Testis (tissue), 3 donors: ENCODE data around the gene P2RY12. TPM values are rescaled to one million over a fixed set of nuclear protein-coding genes. Genes with fewer than 3 reads are reported as not detected.

Experiments used
- DNase-seq: peaks from one replicate; pipeline ENCODE4 v3.0.0-alpha.2; 2019
- H3K27ac ChIP-seq, 2 donors: fragments of 200-600 bp; sonication (generic); one replicate each; pipeline ENCODE4 v1.5.1; 2019
- H3K27me3 ChIP-seq: fragments of 200-600 bp; sonication (generic); one replicate; pipeline ENCODE4 v1.5.1; 2019
- H3K36me3 ChIP-seq: fragments of 200-600 bp; sonication (generic); one replicate; pipeline ENCODE4 v1.5.1; 2017; ENCODE audit warnings: low read depth; ENCODE audit errors: missing control alignments
- H3K4me1 ChIP-seq: fragments of 200-600 bp; sonication (generic); one replicate; pipeline ENCODE4 v1.5.1; 2019
- H3K4me3 ChIP-seq, 2 donors: fragments of 200-600 bp; sonication (generic); one replicate each; pipeline ENCODE4 v1.5.1; 2017 to 2019
- H3K9me3 ChIP-seq: fragments of 200-600 bp; sonication (generic); one replicate; pipeline ENCODE4 v1.5.1; 2017
- CTCF ChIP-seq, 3 experiments: fragments of 450-650 bp in 2 of 3; fragments of 200-600 bp in 1 of 3; sonication (generic) in 1 of 3; IDR thresholded peaks; one replicate each; pipeline ENCODE4 v1.5.1; 2016 to 2019; ENCODE audit warnings: antibody characterized with exemption in 3 of 3, mild to moderate bottlenecking in 2 of 3, moderate library complexity in 1 of 3
- POLR2A ChIP-seq: fragments of 450-650 bp; IDR thresholded peaks from one replicate; pipeline ENCODE4 v1.6.1; 2017; ENCODE audit warnings: antibody characterized with exemption, mild to moderate bottlenecking, moderate library complexity
- WGBS, 2 donors: methylation state at CpG; one replicate each; pipeline ENCODE4 v1.1.5; 2018; 5-methylcytosine and 5-hydroxymethylcytosine counted together
- intact Hi-C: fragments of 100-400 bp; cut with DNase I; formaldehyde crosslinking; loops from one replicate; pipeline ENCODE4 v1.15.1; 2023; ENCODE audit warnings: low total_unique reads
- polyA plus RNA-seq: library from polyadenylated mRNA; stranded (reverse); fragments of 350-450 nt; fragmentation: Illumina TruSeq; extraction: RNeasy Lipid Tissue Mini Kit (QIAGEN cat#74804); gene quantifications from one replicate; pipeline ENCODE4 v1.2.3, GENCODE V29; 2014; ENCODE audit warnings: low read depth, low replicate concordance; ENCODE audit not compliant: insufficient read depth
- total RNA-seq, 2 donors: library from RNA; depleted of rRNA; stranded (reverse); fragments of >200 nt; gene quantifications; one replicate each; pipeline ENCODE4 v1.2.3, GENCODE V29; 2016

P2RY12 gene
- total and polyA plus RNA-seq, 3 donors from 2014 or later: 0.47 TPM; not detected in 2

- intact Hi-C loops: no loop called here
- Histone ChIP-seq H3K9me3 (no peaks in the 10 kb centered on the region), H3K27me3 (no peaks in the 10 kb centered on the region), H3K4me3 (no peak overlapping the region), H3K36me3 (no peaks in the 10 kb centered on the region), H3K27ac (no peak overlapping the region), H3K4me1 (peaks cover 7% of the 10 kb centered on the region)
- TF ChIP-seq POLR2A (no peak), CTCF (IDR thresholded peaks at IDR 0.05) (no peak)
- 85 to 92% methylated on average over 2 of the region's 2 CpGs for WGBS, 2 donors
- no peak for DNase-seq
These were observed 1.4 kb downstream of the P2RY12 start for GRCh38 chr3:151383111-151383510.

DNA sequence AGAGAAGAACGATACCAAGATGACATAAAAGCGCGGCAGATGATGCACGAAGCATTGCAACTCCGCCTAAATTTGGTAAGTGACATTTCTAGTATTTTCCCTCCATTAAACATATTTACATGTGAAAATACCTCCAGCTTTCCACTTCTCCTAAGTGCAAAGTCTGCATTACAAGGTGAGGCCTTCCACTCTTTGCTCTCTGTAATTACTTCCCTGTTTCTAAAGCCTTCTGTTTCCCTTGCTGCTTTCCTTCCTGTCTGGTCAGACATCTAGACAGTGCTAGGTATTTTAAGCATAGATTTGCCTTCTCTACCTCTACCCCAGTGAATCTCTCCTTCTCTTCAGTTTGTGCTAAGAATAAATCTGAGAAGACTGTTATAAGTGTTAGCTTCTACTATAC lies 1.9 kb downstream of the P2RY12 start:
- 92 to 94% methylated on average over 5 of the region's 5 CpGs for WGBS, 2 donors
- DNase-seq: no peak

DNA sequence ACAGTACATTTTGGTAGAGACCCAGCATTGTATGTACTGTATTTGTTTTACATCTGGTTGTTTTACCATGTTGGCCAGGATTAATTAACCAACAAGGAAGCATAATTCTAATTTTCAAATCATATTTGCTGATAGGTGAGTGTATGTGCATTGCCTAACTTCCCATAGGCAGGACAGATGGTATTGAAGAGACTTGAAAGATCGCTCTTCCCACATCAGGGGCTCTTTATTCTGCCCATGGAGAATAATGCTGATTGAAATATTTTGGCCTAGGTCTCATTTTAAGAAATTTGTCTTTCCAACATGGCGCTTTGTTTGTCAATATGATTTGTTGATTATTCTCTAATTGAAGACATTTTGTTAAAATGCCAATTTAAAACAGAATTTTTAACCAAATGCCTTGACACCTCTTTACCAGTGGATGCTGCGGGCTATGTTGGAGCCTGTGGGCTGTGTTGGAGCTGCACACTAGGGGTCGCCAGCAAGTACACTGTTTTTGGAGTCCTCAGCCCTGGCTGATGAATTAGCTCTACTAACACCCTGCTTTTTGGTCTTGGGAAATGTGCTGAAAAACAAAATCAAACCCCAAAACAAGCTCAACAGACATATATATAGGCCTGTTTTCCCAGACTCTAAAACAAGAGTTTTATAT lies 5.3 kb downstream of the P2RY12 start:
- intact Hi-C loops: no loop called here
- no peak for TF ChIP-seq CTCF (IDR thresholded peaks at IDR 0.05)
- TF ChIP-seq POLR2A: no peak
- Histone ChIP-seq H3K9me3 (no peaks in the 10 kb centered on the region), H3K27ac (no peak overlapping the region), H3K4me3 (no peak overlapping the region), H3K27me3 (no peaks in the 10 kb centered on the region), H3K36me3 (no peaks in the 10 kb centered on the region), H3K4me1 (peaks cover 7% of the 10 kb centered on the region)
- WGBS, 2 donors: 73 to 83% methylated on average over 4 of the region's 4 CpGs
- peak; percentile 26 for DNase-seq

More for the DNA sequence above, 1.9 kb downstream of the P2RY12 start:
- Histone ChIP-seq H3K9me3 (no peaks in the 10 kb centered on the region), H3K36me3 (no peaks in the 10 kb centered on the region), H3K27me3 (no peaks in the 10 kb centered on the region), H3K27ac (no peak overlapping the region), H3K4me3 (no peak overlapping the region), H3K4me1 (peaks cover 7% of the 10 kb centered on the region)
- no peak for TF ChIP-seq CTCF (IDR thresholded peaks at IDR 0.05)
- no peak for TF ChIP-seq POLR2A
- intact Hi-C loops: no loop called here

DNA sequence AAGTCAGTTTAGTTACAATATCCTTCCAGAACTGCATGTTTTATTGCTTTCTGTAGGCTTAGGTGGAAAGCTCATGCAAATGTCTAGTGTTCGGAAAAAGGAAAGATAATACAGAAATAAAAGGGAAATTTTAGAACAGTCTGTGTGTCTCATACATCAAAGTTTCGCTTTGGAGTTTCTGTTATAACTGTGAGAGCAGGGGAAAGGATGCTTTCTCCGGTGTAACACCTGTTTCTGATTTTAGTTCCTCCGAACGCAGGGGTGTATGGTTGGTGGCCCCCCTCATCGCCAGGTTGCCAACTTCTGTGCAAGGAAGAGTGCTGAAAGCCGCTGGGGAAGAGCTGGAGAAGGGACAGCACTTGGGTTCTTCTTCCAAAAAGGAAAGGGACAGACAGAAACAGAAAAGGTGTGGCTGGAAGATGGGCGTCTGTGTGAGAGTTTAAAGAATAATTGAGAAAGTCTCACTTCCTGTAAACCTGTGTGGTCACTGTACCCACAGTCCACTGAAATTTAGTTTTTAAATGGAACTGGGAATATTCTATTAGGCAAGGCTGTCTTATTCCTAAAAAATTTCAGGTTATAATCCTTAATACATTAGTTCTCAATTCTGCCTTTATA lies 6.7 kb downstream of the P2RY12 start:
- WGBS, 2 donors: 88 to 89% methylated on average over 8 of the region's 8 CpGs

More for the DNA sequence above, 6.7 kb downstream of the P2RY12 start:
- H3K36me3 ChIP-seq: no peaks in the 10 kb centered on the region
- intact Hi-C loops: no loop called here
- DNase-seq: no peak
- TF ChIP-seq CTCF (IDR thresholded peaks at IDR 0.05) (no peak), POLR2A (no peak)
- H3K27ac ChIP-seq: no peak overlapping the region
- H3K4me1 ChIP-seq: peaks cover 3% of the 10 kb centered on the region
- H3K27me3 ChIP-seq: no peaks in the 10 kb centered on the region
- H3K4me3 ChIP-seq: no peak overlapping the region
- H3K9me3 ChIP-seq: no peaks in the 10 kb centered on the region
